ENCODE measurements around the gene HLA-A. TPM values are rescaled to one million over a fixed set of nuclear protein-coding genes. Genes with fewer than 3 reads are reported as not detected.
A peak's percentile ranks its signal among the peaks of the same experiment; 100 is the strongest.

HLA-A gene
- total and polyA plus RNA-seq, 9 of the 15 experiments (the other 6 are each of a cell fraction or from before 2014, with no cell fraction given) = 0.46 to 3.3 TPM; not detected in 7

- no peak for TF ChIP-seq ZNF551 (CRISPR knock-in tag; IDR thresholded peaks at IDR 0.05)
- TF ChIP-seq, protein P1, sequence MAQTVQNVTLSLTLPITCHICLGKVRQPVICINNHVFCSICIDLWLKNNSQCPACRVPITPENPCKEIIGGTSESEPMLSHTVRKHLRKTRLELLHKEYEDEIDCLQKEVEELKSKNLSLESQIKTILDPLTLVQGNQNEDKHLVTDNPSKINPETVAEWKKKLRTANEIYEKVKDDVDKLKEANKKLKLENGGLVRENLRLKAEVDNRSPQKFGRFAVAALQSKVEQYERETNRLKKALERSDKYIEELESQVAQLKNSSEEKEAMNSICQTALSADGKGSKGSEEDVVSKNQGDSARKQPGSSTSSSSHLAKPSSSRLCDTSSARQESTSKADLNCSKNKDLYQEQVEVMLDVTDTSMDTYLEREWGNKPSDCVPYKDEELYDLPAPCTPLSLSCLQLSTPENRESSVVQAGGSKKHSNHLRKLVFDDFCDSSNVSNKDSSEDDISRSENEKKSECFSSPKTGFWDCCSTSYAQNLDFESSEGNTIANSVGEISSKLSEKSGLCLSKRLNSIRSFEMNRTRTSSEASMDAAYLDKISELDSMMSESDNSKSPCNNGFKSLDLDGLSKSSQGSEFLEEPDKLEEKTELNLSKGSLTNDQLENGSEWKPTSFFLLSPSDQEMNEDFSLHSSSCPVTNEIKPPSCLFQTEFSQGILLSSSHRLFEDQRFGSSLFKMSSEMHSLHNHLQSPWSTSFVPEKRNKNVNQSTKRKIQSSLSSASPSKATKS (CRISPR knock-in tag; IDR thresholded peaks at IDR 0.05) = no peak
- TF ChIP-seq STAT5A (IDR thresholded peaks at IDR 0.05; ENCODE audit: borderline replicate concordance, low read length) = peak; percentile 78
- TF ChIP-seq TRIM24 (IDR thresholded peaks at IDR 0.05) = peak; percentile 58 to 67; a peak in 3 of 4 replicates
- TF ChIP-seq RBM34 (IDR thresholded peaks at IDR 0.05; ENCODE audit: borderline replicate concordance, insufficient read depth, low read length) = no peak
- TF ChIP-seq SRSF3 (IDR thresholded peaks at IDR 0.05; ENCODE audit: insufficient read depth, low read length) = no peak
- peak; percentile 45; the same call in 1 of the 2 replicates for TF ChIP-seq CXXC5 (CRISPR knock-in tag; IDR thresholded peaks at IDR 0.05)
- peak; percentile 82 for TF ChIP-seq SMARCC2 (IDR thresholded peaks at IDR 0.05; ENCODE audit: low read depth)
- TF ChIP-seq, protein P2, sequence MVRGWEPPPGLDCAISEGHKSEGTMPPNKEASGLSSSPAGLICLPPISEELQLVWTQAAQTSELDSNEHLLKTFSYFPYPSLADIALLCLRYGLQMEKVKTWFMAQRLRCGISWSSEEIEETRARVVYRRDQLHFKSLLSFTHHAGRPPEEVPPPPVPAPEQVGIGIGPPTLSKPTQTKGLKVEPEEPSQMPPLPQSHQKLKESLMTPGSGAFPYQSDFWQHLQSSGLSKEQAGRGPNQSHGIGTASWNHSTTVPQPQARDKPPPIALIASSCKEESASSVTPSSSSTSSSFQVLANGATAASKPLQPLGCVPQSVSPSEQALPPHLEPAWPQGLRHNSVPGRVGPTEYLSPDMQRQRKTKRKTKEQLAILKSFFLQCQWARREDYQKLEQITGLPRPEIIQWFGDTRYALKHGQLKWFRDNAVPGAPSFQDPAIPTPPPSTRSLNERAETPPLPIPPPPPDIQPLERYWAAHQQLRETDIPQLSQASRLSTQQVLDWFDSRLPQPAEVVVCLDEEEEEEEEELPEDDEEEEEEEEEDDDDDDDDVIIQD (CRISPR knock-in tag; IDR thresholded peaks at IDR 0.05) = no peak
- TF ChIP-seq ZNF717 (CRISPR knock-in tag; IDR thresholded peaks at IDR 0.05) = no peak
- peak; percentile 48; the same call in 1 of the 2 replicates for TF ChIP-seq CEBPG (CRISPR knock-in tag; IDR thresholded peaks at IDR 0.05)
- TF ChIP-seq CEBPG (tag; conservative IDR thresholded peaks at IDR 0.05 in 1 of 2, IDR thresholded peaks at IDR 0.05 in 1 of 2) = peak; percentile 85 to 91
- no peak for TF ChIP-seq DNMT1 (IDR thresholded peaks at IDR 0.05)
- no peak for TF ChIP-seq THRAP3 (IDR thresholded peaks at IDR 0.05; ENCODE audit: borderline replicate concordance)
- TF ChIP-seq ZBTB40 (IDR thresholded peaks at IDR 0.05) = 0 out of 2 replicates have a peak, but pooled peaks have one; percentile 6
- TF ChIP-seq ZBTB40 (CRISPR knock-in tag; IDR thresholded peaks at IDR 0.05) = no peak
These were observed 25.2 kb downstream of the HLA-A start (continued) for GRCh38 chr6:29967379-29968010.
